NCI-H774 (cell line): Measurements from ENCODE around the gene UEVLD.
"Not testable (repeated sequence)": the region's sequence is repeated elsewhere in the genome, so short reads cannot be mapped to it uniquely, and the experiment has no call there.

ENCODE experiments used
- DNase-seq: peaks from one replicate; lab custom pipeline; 2025; lab: John Stamatoyannopoulos, UW

Gene UEVLD

DNA sequence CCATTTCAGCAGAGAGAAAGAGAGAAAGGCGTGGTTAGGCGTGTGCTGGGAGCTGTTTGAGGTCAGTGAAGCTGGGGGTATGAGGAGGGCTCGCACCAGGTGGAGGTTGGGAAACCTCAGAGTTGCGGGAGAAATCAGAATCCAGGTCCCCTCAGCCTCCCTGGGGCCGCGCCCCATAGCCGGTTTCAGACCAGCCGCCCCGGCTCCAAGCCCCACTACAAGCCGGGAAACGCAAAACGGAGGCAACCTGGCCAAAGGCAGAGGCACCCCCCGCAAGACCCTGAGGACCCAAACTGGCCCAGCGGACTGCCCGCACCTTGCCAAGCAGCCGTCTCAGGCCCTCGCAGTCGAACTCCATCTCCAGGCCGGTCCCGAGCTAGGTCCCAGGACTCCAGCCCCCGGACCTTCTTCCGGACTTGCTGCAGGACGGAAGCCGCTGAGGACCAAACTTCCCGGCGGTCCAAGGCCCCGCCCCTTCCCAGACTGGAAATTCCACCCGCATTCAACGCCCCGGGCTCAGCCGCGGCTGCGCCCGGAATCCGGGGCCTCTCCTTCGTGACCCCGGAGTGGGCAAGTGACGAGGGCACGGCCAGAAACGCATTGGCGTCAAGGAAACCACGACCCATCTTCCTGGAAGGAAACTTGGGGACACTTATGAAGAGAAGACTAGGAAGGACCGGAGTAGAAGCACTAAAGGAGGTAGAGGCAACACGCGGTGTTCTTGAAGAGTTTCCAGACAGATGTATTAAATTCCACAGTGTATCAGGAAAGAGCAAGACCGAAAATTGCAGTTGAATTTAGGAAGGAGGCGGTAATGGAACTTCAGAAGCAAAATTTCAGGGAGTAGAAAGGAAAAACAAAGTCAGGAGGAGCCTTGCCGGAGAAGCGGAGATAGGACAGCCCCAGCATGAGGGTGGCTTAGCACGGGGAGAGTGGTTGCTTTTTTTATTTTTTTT is at the start of gene UEVLD:
Gene UEVLD (minus strand): TSS at position 438 of the 956 bp plus-strand sequence. CDS start 80 bp downstream, at position 358.
- peak; percentile 65 for DNase-seq

DNA sequence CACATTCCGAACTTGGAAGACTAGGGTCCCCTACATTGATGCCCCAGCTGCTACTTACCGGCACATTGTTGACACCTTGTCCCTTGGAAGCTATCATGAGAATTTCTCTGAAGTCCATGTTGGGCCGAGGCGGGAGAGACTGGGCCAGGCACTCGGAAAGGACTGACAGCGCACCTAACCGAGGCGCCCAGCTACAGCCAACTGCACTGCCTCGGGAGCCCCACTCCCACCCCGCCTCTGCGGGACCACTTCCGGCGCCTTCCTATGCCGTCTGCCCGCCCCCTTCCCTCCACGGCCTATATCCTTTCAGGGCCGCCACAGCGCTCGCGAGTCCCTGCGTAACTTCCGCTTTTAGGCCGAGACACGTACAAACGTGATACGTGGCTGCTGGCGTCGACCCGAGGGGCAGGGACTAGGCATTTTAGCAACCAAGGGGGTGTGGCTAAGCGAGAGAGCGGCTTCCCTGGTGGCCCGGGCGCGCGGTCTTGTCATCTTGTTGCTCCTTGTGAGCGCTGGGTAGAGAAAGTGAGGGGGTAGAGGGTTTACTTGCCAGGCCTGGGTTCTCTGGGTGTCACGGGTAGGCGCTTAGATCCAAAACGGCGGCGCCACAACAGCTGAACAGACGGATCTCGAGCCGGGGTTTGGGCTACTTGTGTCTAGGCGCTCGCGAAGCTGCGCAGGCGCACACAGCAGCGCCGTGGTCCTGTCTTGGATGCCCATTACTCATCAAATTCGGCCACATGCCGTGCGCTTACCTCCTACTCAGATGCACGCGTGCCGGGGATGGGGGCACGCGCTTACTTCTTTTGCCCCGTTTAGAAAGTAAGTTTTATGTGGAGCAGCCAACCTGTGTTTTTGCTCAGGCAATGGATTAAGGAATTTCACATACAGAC is 45.9 kb upstream of the UEVLD start, which contains the start of gene SPTY2D1:
Gene SPTY2D1 (minus strand): TSS at position 203 of the 893 bp plus-strand sequence. CDS start 85 bp downstream, at position 118.
- DNase-seq, result peak; percentile 97

DNA sequence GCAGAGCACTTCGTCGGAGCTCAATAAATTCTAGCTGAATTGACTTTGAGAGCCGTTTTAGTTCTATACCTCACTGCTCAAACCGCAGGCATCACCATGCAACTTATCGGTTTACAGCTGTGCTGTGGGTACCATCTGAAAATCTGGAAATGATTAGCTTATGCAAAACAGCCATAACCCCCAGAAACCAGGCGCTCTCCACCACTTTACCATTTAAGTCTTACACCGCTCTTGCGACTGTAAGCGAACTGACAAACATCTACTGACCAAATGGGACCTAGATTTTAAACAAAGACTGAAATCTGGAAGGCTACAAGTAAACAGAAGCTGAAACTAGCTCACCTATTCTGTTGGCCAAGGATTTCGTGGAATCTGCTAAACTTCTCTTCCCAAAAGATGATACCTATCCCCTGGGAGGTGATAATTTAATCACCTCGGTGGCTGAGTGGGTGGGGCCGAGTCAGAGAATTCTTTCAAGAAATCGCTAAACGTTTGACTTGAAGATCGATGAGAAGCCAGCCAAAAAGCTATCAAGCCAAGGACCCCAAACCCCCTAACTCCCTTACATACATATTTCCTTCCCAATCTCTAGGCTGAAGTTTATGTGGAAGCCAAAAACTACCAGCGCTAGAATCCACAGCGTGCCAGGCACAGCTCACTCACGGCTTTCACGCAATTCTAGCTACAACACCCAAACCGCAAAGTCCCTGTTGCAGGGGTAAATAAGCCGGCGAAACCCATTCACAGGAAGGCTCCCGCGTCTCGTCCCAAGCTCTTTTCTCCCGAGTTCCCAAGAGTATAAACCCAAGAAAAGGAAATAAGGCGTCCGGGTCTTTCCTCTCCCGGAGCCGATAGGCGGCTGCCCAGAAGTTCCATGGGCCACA is 45.0 kb upstream of the UEVLD start:
- no peak for DNase-seq

DNA sequence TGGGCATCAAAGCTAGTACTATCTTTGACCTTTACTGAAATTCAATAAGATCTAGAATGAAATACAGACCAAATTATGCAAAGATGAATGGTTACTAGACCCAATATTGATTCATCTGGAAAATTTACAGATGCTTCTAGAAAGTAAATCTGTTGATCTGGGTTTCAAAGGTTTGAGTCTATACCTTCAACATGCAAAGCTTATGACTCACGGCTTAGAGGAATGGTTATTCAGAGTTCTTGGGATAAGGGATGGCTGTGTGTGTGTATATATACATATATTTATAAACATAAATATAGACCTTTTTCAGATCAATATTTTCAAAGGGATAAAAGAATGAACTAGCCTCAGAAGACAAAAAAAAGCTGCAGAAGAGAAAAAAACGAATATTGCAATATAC is 44.3 kb upstream of the UEVLD start:
- DNase-seq, result no peak

DNA sequence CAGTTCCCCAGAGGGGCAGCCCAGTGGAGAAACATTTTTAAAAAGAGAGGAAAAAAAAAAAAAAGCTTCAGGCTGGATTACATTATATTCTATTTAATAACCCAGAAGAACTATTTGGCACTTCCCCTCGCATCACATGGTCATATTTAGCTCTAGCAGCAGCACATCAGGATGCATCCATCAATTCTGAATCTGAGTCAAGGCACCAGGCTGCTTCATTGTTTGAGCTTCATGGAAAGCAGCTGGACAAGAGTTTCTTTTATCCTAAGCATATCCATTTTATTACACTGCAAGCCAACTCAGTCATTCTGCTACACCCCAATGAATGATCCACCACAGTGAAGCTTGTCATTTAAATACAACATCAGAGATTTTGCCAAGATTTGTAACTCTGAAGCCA is 35.6 kb upstream of the UEVLD start:
- no peak for DNase-seq

DNA sequence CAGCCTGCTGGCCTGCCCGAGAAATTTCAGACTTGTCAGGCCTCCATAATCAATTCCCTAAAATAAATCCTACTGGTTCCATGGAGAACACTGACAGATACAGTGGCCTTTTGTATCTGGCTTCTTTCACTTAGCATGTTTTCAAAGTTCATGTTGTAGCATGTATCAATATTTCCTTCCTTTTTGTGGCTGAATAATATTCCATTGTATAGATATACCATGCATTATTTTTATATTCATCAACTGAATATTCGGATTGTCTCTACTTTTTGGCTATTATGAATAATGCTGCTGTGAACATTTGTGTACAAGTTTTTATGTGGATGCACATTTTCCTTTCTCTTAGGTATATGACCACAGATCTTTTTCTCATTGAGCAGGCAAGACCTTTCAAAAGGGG is 35.2 kb upstream of the UEVLD start:
- no peak for DNase-seq

DNA sequence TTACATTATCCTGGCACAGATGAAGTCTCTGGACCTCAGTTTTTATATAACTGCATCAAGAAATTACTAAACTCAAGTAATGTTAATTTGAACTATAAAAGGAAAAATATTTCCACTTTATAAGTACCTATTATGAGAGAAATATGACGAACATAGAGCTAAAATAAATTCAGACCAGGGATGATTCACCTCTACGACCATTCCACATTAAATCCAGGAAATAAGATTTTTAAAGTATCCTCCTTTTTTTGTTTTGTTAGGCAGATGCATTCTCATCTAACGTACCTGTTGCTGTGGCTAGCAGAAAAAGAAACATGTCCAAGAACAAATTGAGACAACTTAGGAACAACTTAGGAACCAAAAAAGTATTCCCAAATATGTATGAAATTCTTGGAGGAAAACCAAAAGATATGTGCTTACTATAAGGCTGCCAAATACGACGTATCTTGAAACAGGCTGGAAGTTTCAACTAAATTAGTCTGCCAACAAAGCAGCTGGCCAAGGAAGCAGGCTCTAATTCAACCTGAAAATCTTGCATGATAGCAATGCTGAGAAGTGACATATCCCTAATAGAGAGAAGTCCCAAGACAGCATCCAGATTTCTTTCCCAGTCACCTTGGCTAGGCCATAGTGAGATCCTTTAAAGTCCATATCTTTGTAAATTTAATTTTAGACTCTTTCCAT is 29.9 kb upstream of the UEVLD start:
- no peak for DNase-seq

DNA sequence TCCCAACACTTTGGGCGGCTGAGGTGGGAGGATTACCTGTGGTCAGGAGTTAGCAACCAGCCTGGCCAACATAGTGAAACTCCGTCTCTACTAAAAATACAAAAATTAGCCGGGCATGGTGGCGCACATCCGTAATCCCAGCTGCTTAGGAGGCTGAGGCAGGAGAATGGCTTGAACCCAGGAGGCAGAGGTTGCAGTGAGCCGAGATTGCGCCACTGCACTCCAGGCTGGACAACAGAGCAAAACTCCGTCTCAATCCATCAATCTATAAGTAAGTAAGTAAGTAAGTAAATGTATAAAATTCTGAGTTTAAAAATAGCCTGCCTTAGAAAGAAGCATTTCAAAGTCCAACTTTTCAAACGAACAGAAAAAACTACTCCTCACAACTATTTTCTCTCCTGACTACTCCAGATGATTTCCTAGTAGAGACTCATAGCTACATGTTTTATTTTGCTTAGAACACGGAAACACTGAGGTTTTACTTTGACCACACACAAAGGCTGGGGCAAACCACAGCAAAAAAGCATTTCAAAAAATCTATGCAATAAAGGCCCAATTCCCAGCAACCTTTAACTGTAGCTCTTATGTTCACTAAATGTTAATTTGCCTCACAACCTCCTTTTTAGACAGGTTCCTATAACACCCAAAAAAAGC is 29.3 kb upstream of the UEVLD start:
- no peak for DNase-seq

DNA sequence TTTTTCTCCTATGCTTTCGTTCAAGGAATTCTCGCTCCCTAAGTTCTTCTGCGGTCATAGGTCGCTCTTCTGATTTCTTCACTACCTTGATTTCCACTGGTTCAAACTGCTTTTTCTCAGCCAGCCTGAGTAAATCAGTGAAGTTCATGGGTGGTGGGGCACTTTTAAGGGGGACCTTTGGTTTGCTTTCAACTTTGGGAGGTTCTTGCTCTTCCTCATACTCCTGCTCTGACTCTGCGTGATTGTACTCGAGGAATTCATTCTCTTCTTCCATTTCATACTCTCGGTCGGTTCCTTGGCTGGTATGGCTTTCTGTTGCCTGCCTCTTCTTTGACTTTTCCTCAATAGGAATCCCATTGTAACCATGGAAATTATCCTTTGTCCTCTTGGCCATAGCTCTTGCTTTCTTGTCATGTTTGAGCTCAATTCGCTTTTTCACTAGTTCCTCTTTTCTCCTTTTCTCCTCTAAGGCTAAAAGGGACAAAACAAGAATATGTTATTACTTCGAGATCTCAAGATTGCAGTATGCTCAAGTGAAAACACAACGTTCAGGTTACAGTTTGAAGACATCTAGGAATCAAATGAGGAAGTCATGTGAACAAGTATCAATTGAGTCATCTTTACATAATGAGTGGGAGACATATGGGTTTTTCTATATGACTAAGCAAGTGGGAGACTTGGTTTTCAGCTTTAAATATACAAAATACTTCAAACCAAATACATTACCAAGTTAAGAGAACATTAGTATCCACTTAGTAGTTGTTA is 27.3 kb upstream of the UEVLD start:
- no peak for DNase-seq

DNA sequence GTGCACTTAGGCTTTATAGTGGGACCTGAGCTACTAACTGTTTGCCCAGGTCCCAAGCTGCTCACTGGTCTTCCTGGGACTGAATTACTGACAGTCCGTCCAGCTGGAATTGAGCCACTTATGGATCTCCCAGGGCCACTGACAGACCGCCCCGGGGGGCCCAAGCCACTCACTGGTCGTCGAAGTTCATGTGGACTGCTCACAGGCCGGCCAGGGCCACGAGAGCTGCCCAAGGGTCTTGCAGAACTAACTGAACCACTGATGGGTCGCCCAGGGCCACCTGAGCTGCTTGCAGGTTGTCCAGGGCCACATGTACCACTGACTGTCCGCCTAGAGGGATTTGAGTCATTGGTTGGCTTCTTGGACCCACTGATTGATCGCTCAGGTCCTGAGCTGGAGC is 26.1 kb upstream of the UEVLD start:
- DNase-seq, result no peak

DNA sequence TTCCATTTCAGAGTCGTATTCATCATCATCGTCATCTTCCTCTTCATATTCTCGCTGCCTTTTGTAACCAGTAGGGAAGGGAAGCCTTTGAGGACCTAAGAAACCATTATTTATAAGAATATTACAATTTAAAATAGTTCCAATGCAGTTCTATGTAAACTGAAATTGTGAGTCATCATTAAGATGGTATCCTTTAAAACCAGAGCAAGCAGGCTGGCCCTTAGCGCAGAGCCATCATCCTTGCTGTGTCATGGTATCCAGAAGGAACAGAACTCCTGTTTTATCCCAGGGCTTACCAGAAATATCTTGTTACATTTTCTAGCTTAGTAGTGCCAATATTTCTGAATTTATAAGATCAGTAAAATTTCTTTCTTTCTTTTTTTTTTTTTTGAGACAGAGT is 23.9 kb upstream of the UEVLD start:
- DNase-seq, result no peak

DNA sequence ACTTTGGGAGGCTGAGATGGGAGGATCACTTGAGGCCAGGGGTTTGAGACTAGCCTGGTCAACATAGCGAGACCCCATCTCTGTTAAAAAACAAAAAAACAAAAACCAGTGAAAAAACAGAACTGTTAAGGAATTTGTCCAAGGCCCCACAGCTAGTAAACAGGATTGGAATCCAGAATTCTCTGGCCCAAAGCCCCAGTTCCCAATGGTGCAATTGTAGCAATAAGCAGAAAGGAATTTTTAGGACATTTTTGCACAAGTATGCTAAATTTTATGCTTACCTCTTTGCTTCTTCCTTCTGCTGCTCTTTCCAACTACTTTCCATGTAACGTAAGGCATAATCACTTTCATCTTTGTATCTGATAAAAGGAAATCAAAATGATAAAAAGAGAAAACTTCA is 22.7 kb upstream of the UEVLD start:
- DNase-seq, result no peak

DNA sequence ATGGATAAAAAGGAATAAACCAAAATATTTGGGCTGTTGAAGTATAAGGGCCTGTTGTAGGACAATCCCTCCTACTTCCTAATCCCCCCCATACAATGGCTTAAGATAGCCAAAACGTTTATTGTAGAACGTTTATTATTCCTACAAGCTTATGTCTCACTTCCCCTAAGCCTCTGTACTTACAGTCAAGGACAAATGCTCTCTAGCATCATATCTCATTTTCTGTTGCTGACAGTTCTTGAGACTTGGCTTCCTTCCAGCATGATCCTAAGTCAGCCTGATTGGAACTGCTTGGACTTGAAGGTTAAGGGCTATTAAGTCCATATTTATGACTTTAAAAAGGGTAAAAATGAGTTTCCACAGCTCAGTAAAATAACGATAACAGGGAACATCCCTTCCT is 19.8 kb upstream of the UEVLD start:
- no peak for DNase-seq

DNA sequence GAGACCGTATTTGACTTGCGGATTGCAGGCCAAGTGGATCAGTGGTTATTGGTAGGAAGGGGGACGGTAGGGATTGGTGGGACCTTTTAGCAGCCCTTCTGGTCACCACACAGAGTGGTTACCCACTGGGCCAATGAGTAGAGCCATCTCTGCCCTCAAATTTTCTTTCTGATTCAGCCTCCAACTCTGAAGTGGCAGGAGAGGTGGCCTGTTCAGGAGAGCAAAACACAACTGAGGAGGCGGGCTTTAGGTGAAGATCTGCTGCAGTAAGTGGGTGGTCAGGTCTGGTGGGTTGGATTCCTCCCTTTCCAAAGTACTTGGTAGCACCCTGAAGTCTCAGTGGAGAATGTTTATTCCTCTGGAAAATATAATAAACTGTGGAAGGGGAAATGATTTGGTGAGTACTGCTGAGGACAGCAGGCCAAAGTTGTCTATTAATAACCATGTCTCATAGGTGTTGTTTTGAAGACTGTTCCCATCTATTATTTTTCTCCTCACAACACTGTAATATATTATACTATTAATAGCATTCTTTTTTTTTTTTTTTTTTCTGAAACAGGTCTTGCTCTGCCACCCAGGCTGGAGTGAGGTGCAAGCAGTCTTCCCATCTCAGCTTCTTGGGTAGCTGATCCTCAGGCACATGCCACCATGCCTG is 12.5 kb upstream of the UEVLD start:
- no peak for DNase-seq

DNA sequence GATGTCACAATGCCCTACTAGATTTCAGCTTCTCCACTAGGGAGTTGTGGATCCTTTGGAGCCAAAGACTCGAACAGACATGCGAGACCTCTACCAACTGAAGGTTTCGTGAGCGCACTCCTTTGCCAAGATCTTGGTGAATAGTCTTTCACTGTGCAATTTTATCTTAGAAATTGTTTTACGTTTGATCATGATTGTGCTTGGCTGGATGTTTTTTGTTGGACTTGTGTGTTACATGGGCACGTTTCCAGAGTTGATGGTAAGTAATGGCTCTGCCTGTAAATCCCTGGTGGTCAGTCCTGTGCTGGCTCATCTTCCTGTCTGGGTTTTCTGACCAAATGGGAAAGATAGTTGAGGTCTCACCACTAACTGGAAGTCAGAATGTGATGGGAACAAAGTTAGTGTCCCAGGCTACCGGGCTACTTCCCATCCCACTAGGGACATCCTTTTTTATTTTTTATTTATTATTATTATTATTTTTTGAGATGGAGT is 11.3 kb upstream of the UEVLD start, which contains the start of gene MISFA:
Gene MISFA (plus strand): TSS at position 51 of the 492 bp plus-strand sequence. CDS start 140 bp downstream, at position 191.
- DNase-seq, result no peak

DNA sequence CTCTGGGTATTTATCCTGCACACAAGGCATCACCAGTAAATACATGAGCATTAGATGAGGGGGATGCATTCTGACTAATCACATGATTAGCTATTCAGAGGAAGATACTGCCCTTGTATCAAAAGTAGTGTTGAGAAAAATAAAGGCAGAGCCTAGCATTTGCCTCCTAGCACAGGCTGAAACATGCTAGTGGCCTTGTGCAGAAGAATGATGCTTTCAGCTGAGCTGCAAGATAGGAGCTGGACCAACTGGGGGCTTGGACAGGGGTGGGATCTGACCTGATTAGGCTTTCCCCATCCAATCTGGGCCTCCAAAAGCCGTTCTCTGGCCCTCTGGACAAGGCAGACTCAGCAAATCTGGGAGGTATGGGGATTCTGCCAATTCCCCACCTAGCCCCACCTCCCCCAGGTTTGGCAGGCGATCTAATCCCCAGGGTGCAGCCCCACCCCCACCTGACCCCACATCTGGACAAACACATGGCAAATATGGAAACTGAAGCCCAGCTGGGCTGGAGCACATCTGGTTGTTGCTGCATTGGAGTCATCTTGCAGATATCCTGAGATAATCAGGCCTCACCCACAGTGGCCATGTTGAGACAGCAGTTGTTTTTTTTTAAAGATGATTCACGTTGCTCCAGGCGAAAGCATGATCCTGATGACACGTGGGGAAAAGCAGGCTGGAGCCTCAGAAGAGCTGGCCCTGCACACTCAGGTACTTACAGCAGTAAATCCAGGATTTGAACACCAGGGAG is 6.6 kb upstream of the UEVLD start:
- DNase-seq, result no peak

DNA sequence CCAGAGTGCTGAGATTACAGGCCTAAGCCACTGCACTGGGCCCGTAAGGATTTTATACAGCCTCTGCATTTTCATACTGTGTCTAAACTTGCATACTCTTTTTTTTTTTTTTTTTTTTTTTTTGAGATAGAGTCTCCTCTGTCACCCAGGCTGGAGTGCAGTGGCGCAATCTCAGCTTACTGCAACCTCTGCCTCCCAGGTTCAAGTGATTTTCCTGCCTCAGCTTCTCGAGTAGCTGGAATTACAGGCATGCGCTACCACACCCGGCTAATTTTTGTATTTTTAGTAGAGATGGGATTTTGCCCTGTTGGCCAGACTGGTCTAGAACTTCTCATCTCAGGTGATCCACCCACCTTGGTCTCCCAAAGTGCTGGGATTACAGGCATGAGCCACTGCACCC is 5.6 kb upstream of the UEVLD start:
- DNase-seq, result not testable (repeated sequence)

DNA sequence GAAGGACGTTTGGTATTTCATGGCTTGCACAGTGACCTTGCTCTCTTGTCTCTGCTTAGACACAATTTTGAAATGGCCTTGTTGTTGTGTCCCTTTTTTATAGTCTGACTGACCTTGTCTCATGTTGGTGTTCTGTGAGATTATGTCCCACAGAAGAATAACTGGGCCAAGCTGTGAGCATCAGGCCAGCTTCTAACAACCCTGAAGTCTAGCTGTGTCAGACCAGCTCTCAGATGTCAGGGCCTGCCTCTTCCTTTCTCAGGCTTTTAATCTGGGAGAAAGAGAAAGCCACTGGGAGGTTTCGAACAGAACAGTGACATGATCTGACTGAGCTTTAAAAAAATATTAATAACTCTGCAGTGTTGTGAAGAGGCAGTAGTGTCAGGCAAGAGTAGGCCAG is 2.0 kb upstream of the UEVLD start:
- DNase-seq, result no peak
